ENCODE measurements around the gene CANT1. TPM values are rescaled to one million over a fixed set of nuclear protein-coding genes. Genes with fewer than 3 reads are reported as not detected.
A peak's percentile ranks its signal among the peaks of the same experiment; 100 is the strongest.

CANT1 gene
- total RNA-seq, 1 experiment from 2014 or later = 62.5 TPM

DNA sequence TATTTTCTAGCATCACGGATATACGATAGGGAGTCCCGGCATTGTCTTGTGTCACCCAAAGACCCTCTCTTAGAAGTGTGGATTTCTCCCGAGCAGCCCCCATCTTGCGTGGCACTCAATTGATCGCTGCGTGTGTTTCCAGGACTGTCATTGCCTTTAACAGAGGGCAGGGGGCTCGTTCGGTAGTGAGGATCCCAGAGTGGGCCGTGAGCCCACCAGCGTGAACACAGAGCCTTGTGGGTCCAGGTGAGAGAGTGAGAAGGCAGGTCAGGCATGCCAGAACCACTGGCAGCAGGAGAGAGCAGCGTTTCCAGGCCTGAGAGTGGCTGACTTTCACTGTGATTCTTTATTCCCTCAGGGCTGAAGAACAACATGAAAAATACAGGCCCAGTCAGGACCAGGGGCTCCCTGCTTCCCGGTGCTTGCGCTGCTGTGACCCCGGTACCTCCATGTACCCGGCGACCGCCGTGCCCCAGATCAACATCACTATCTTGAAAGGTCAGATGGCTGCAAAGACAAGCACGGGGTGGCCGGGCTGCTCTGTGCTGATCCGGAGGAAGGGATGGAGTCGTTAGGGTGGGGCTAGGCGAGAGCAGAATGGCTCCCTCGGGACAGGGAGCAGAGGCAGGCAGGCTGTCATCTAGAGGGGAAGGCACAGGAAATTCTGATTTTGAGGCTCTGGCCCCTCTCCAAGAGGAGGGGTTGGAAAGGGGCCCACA lies 36.8 kb upstream of the CANT1 start:
- Mint-ChIP-seq H3K27me3 (ENCODE audit: insufficient read depth, unreplicated experiment) (peaks cover 35% of the 10 kb centered on the region), H3K4me3 (ENCODE audit: unreplicated experiment) (no peak overlapping the region), H3K9me3 (ENCODE audit: unreplicated experiment) (no peaks in the 10 kb centered on the region), H3K4me1 (ENCODE audit: insufficient read depth, unreplicated experiment) (peaks cover 14% of the 10 kb centered on the region), H3K36me3 (ENCODE audit: insufficient read depth, unreplicated experiment) (no peaks in the 10 kb centered on the region), H3K27ac (ENCODE audit: low read depth, unreplicated experiment) (no peak overlapping the region)
- TF ChIP-seq, protein P1, sequence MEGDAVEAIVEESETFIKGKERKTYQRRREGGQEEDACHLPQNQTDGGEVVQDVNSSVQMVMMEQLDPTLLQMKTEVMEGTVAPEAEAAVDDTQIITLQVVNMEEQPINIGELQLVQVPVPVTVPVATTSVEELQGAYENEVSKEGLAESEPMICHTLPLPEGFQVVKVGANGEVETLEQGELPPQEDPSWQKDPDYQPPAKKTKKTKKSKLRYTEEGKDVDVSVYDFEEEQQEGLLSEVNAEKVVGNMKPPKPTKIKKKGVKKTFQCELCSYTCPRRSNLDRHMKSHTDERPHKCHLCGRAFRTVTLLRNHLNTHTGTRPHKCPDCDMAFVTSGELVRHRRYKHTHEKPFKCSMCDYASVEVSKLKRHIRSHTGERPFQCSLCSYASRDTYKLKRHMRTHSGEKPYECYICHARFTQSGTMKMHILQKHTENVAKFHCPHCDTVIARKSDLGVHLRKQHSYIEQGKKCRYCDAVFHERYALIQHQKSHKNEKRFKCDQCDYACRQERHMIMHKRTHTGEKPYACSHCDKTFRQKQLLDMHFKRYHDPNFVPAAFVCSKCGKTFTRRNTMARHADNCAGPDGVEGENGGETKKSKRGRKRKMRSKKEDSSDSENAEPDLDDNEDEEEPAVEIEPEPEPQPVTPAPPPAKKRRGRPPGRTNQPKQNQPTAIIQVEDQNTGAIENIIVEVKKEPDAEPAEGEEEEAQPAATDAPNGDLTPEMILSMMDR (IDR thresholded peaks at IDR 0.05; ENCODE audit: unreplicated experiment) = no peak
- DNase-seq (ENCODE audit: unreplicated experiment) = no peak
- intact Hi-C loops (cut with micrococcal nuclease) = loop anchor here (1.0 kb wide), 2 partner anchors 36 to 347 kb away; no protein-coding TSS in a partner anchor
- no TSS peak for BruUV-seq (replicated peaks)
- ChIA-PET CTCF (interaction anchor here (0.7 to 7.2 kb wide), 22 partner anchors 10 to 356 kb away, joined by 3 to 73 read pairs (median 7); partner anchors contain the start of gene ENGASE), POLR2A (interaction anchor here (0.7 to 0.9 kb wide), 2 partner anchors 27 to 28 kb away, joined by 3 to 4 read pairs; partner anchors contain the start of gene ENGASE)

DNA sequence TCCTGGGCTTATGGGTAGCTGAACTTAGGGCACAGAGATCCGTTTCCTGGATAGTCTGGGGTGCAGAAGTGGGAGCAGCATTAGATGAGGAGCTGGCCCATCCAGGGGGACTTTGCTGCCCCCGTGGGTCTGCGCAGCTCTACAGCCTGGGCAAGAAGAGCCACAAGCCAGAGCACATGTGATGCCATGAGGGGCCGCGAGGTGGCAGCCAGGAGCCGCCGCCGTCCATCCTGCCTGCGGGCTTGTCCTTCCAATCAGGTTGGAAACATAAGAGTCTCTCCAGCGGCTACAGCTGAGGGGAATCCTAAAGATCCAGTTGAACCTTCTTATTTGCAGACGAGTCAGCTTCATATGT lies 36.3 kb upstream of the CANT1 start:
- DNase-seq (ENCODE audit: unreplicated experiment) = peak; percentile 75
- no TSS peak for BruUV-seq (replicated peaks)
- Mint-ChIP-seq H3K9me3 (ENCODE audit: unreplicated experiment) (no peaks in the 10 kb centered on the region), H3K27ac (ENCODE audit: low read depth, unreplicated experiment) (no peak overlapping the region), H3K4me1 (ENCODE audit: insufficient read depth, unreplicated experiment) (peaks cover 17% of the 10 kb centered on the region), H3K27me3 (ENCODE audit: insufficient read depth, unreplicated experiment) (peaks cover 30% of the 10 kb centered on the region), H3K4me3 (ENCODE audit: unreplicated experiment) (no peak overlapping the region), H3K36me3 (ENCODE audit: insufficient read depth, unreplicated experiment) (no peaks in the 10 kb centered on the region)
- intact Hi-C loops (cut with micrococcal nuclease) = loop anchor here (1.0 kb wide), 2 partner anchors 36 to 347 kb away; no protein-coding TSS in a partner anchor
- ChIA-PET POLR2A (interaction anchor here (0.7 to 1.0 kb wide), 3 partner anchors 9 to 29 kb away, joined by 3 to 4 read pairs (median 4); partner anchors contain the start of gene ENGASE), CTCF (interaction anchor here (0.5 to 7.2 kb wide), 29 partner anchors 10 to 1082 kb away, joined by 3 to 73 read pairs (median 6); partner anchors contain the start of gene ENGASE)
- TF ChIP-seq, protein P1 (IDR thresholded peaks at IDR 0.05; ENCODE audit: unreplicated experiment) = peak; percentile 92

DNA sequence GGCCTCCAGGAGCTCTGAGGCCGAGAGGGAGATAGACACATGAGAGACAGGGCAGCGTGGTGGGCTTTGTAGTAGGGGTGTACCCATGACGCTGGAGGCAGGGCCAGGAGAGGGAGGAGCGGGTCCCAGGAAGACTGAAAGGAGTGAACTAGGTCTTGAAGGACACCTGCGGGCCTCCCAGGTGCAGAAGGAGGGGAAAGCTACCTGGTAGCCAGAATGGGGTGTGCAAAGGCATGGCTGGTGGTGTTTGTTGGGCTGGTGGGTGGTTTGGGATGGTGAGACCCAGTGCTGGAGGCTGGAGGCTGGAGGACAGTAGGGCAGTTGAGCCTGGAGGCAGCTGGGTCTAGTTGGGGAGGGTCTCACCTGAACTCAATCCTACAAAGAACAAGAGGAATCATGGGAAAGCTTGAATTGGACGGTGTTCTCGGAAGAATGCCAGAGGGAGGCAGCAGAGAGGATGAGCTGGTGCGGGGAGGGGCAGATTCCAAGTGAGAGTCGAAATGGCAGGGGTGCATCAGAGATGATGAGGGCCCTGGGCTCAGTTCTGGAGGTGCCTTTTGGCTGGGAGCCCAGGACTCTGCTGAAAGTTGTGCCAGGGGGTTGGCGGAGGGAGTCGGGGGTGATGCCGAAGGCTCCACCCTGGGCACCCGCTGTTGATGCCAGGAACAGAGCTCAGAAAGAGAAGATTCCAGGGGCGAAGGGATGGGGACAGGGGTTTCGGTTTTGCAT lies 35.6 kb upstream of the CANT1 start:
- no peaks in the 10 kb centered on the region for H3K36me3 Mint-ChIP-seq (ENCODE audit: insufficient read depth, unreplicated experiment)
- no peaks in the 10 kb centered on the region for H3K9me3 Mint-ChIP-seq (ENCODE audit: unreplicated experiment)
- peaks cover 26% of the 10 kb centered on the region for H3K27me3 Mint-ChIP-seq (ENCODE audit: insufficient read depth, unreplicated experiment)
- POLR2A ChIA-PET = interaction anchor here (0.7 to 1.0 kb wide), 3 partner anchors 8 to 29 kb away, joined by 3 to 4 read pairs (median 4); partner anchors contain the start of gene ENGASE
- CTCF ChIA-PET = interaction anchor here (0.5 to 7.2 kb wide), 35 partner anchors 10 to 1083 kb away, joined by 3 to 73 read pairs (median 4); partner anchors contain the start of gene ENGASE
- H3K27ac Mint-ChIP-seq (ENCODE audit: low read depth, unreplicated experiment) = no peak overlapping the region
- peaks cover 21% of the 10 kb centered on the region for H3K4me1 Mint-ChIP-seq (ENCODE audit: insufficient read depth, unreplicated experiment)
- no peak for DNase-seq (ENCODE audit: unreplicated experiment)
- intact Hi-C loops (cut with micrococcal nuclease) = no loop called here
- TF ChIP-seq, protein P1 (IDR thresholded peaks at IDR 0.05; ENCODE audit: unreplicated experiment) = no peak
- no peak overlapping the region for H3K4me3 Mint-ChIP-seq (ENCODE audit: unreplicated experiment)
- no TSS peak for BruUV-seq (replicated peaks)

DNA sequence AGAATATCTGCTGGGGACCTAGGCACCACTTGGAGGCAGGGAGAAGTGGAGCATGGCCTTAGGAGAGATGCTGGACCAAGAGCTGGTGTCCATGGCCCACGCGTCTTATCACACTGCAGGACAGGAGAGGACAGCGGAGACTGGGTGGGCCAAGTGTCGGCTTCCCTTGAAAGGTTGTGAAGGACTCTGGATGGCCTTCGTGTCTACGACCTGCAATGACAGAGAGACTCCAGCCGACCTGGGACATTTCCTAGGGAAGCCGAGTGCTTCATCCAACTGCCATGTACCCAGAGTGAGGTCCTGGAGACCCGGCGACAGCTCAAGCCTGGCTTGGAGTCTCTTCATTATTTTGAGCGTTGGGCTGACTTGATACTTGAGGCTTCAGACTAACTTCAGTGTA lies 34.9 kb upstream of the CANT1 start:
- POLR2A ChIA-PET = interaction anchor here (0.9 kb wide), 1 partner anchor 348 kb away, joined by 3 read pairs; no protein-coding TSS in a partner anchor
- Mint-ChIP-seq H3K27me3 (ENCODE audit: insufficient read depth, unreplicated experiment) (peaks cover 26% of the 10 kb centered on the region), H3K4me3 (ENCODE audit: unreplicated experiment) (no peak overlapping the region), H3K4me1 (ENCODE audit: insufficient read depth, unreplicated experiment) (peaks cover 28% of the 10 kb centered on the region), H3K27ac (ENCODE audit: low read depth, unreplicated experiment) (no peak overlapping the region), H3K9me3 (ENCODE audit: unreplicated experiment) (no peaks in the 10 kb centered on the region), H3K36me3 (ENCODE audit: insufficient read depth, unreplicated experiment) (no peaks in the 10 kb centered on the region)
- no TSS peak for BruUV-seq (replicated peaks)
- TF ChIP-seq, protein P1 (IDR thresholded peaks at IDR 0.05; ENCODE audit: unreplicated experiment) = no peak
- CTCF ChIA-PET = interaction anchor here (0.5 to 7.2 kb wide), 17 partner anchors 10 to 695 kb away, joined by 3 to 73 read pairs (median 6); partner anchors contain the start of gene ENGASE
- intact Hi-C loops (cut with micrococcal nuclease) = no loop called here
- DNase-seq (ENCODE audit: unreplicated experiment) = no peak

Data from MCF 10A (cell line).